Tibial artery (tissue), 4 donors: ENCODE data around the gene IL10RB.

Source experiments
- DNase-seq, 2 donors: peaks; one replicate each; pipeline ENCODE4 v3.0.0-alpha.2; 2019
- H3K27ac ChIP-seq, 2 donors: fragments of 200-600 bp; sonication (generic) in 1 of 2; 1 replicate in 1 of 2; 2 replicates in 1 of 2; pipeline ENCODE4 v1.5.1; 2018 to 2019; ENCODE audit warnings: mild to moderate bottlenecking in 1 of 2
- H3K27me3 ChIP-seq, 2 donors: fragments of 200-600 bp; sonication (generic) in 1 of 2; one replicate each; pipeline versions ENCODE4 v1.5.1 to v1.6.0; 2016 to 2019
- H3K36me3 ChIP-seq, 3 donors: fragments of 200-600 bp; sonication (generic) in 2 of 3; one replicate each; pipeline ENCODE4 v1.5.1; 2016 to 2019; ENCODE audit warnings: mild to moderate bottlenecking in 2 of 3
- H3K4me1 ChIP-seq, 4 donors: fragments of 200-600 bp; sonication (generic) in 2 of 4; 1 replicate in 3 of 4; 2 replicates in 1 of 4; pipeline ENCODE4 v1.5.1; 2016 to 2019
- H3K4me3 ChIP-seq, 2 donors: fragments of 200-600 bp; sonication (generic) in 1 of 2; 1 replicate in 1 of 2; 2 replicates in 1 of 2; pipeline ENCODE4 v1.5.1; 2018 to 2019; ENCODE audit warnings: mild to moderate bottlenecking in 2 of 2
- H3K9me3 ChIP-seq, 3 donors: fragments of 200-600 bp; sonication (generic) in 1 of 3; one replicate each; pipeline ENCODE4 v1.5.1; 2016 to 2019
- CTCF ChIP-seq, 2 experiments: fragments of 200-600 bp in 1 of 2; fragments of 450-650 bp in 1 of 2; IDR thresholded peaks; one replicate each; pipeline ENCODE4 v1.5.1; 2017 to 2019; ENCODE audit warnings: antibody characterized with exemption in 2 of 2, mild to moderate bottlenecking in 1 of 2, moderate library complexity in 1 of 2
- intact Hi-C: fragments of 100-400 bp; cut with DNase I; formaldehyde crosslinking; loops from one replicate; pipeline ENCODE4 v1.15.0; 2023; ENCODE audit warnings: low total_unique reads

IL10RB gene

GRCh38 chr21:33257094-33257803 is 8.9 kb upstream of the IL10RB start:
- Histone ChIP-seq H3K27me3 (no peaks in the 10 kb centered on the region), H3K4me3 (no peak overlapping the region), H3K9me3 (no peaks in the 10 kb centered on the region), H3K4me1 (no peaks in the 10 kb centered on the region), H3K27ac (no peak overlapping the region), H3K36me3 (peaks cover 27 to 66% (median 65%) of the 10 kb centered on the region in 3 donors)
- intact Hi-C loops = no loop called here
- DNase-seq = no peak
- no peak for TF ChIP-seq CTCF (IDR thresholded peaks at IDR 0.05)

DNA sequence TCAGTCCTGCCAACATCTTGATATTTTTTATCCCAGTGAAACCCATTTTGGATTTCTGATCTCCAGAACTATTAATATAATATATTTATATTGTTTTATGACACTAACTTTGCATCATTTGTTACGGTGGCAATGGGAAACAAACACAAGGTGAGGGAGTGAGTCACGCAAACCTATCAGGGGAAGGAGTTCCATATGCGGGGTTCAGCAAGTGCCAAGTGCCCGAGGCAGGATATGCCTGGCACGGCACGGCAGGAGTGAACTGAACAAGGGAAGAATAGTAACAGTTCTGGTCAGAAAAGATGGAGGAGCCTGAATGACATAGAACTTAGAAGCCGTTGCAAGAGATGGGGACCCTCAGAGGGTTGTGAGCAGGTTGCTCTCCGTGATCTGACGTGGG is 7.7 kb upstream of the IL10RB start:
- no peak overlapping the region for H3K27ac ChIP-seq
- H3K9me3 ChIP-seq = no peaks in the 10 kb centered on the region
- TF ChIP-seq CTCF (IDR thresholded peaks at IDR 0.05) = no peak
- peaks cover 17 to 63% (median 62%) of the 10 kb centered on the region in 3 donors for H3K36me3 ChIP-seq
- no peak overlapping the region for H3K4me3 ChIP-seq
- no peaks in the 10 kb centered on the region for H3K4me1 ChIP-seq
- no peak for DNase-seq
- no peaks in the 10 kb centered on the region for H3K27me3 ChIP-seq
- intact Hi-C loops = no loop called here

DNA sequence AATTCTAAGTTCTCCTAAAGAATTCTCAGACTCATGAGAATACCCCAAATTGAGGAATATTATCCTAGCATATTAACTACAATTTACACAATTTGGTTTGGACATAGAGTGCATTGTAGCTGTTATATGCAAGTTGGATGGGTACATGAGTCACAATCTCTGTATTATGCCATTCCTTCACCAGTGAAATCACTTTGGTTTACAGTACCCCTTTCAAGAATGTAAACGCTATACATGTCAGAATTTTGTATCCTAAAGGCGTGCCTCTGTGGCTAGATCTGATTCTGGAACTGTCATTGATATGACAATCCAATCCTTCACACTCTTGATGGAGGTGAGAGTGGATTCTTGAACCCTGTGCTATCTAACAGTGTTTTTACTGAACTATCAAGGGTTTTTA is 6.7 kb upstream of the IL10RB start:
- Histone ChIP-seq H3K9me3 (no peaks in the 10 kb centered on the region), H3K27ac (no peak overlapping the region), H3K36me3 (peaks cover 12 to 55% (median 54%) of the 10 kb centered on the region in 3 donors), H3K27me3 (no peaks in the 10 kb centered on the region), H3K4me1 (no peaks in the 10 kb centered on the region), H3K4me3 (no peak overlapping the region)
- intact Hi-C loops = no loop called here
- TF ChIP-seq CTCF (IDR thresholded peaks at IDR 0.05) = no peak
- DNase-seq = no peak

- DNase-seq = peak in 1 of 2 donors; percentile 67
- Histone ChIP-seq H3K27me3 (no peaks in the 10 kb centered on the region), H3K27ac (no peak overlapping the region), H3K9me3 (no peaks in the 10 kb centered on the region), H3K36me3 (peaks cover 10 to 49% (median 48%) of the 10 kb centered on the region in 3 donors), H3K4me3 (no peak overlapping the region), H3K4me1 (no peaks in the 10 kb centered on the region)
- intact Hi-C loops = no loop called here
- no peak for TF ChIP-seq CTCF (IDR thresholded peaks at IDR 0.05)
Observed at GRCh38 chr21:33259995-33260394, 6.2 kb upstream of the IL10RB start.

DNA sequence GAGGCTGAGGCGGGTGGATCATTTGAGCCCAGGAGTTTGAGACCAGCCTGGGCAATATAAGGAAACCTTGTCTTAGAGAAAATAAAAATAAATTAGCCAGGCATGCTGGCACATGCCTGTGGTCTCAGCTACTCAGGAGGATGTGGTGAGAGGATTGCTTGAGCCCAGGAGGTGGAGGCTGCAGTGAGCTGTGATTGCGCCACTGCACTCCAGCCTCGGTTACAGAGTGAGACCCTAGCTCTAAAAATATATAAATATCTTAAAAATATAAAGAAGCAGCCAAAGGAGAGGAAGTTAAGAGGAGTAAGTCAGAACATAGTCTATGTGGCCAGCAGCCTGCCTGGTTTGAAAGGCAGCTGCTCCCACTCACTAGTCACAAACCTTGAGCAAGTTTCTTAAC is 4.5 kb upstream of the IL10RB start:
- H3K27me3 ChIP-seq = no peaks in the 10 kb centered on the region
- no peaks in the 10 kb centered on the region for H3K9me3 ChIP-seq
- H3K27ac ChIP-seq = no peak overlapping the region
- intact Hi-C loops = no loop called here
- peak; percentile 39 to 73 for DNase-seq
- no peak for TF ChIP-seq CTCF (IDR thresholded peaks at IDR 0.05)
- peaks cover 0 to 7% (median 2%) of the 10 kb centered on the region in 4 donors for H3K4me1 ChIP-seq
- peaks cover 10 to 33% (median 32%) of the 10 kb centered on the region in 3 donors for H3K36me3 ChIP-seq
- no peak overlapping the region for H3K4me3 ChIP-seq
